SKM-1 treated with dmso at 0.1 percent for 144 hours (cell line): Measurements from ENCODE around the gene PGBD5.

ENCODE experiments used
- DNase-seq: peaks from one replicate; lab custom pipeline; 2025; ENCODE audit not compliant: unreplicated experiment; lab: John Stamatoyannopoulos, UW

PGBD5 gene

GRCh38 chr1:230351514-230351913, 74.6 kb downstream of the PGBD5 start:
- no peak for DNase-seq

- DNase-seq: no peak
Observed at GRCh38 chr1:230350208-230350921, 75.8 kb downstream of the PGBD5 start.

- no peak for DNase-seq
Observed at GRCh38 chr1:230349020-230349393, 77.1 kb downstream of the PGBD5 start.

- DNase-seq: no peak
Observed at GRCh38 chr1:230348386-230349019, 77.6 kb downstream of the PGBD5 start.

GRCh38 chr1:230347896-230348295, 78.2 kb downstream of the PGBD5 start:
- no peak for DNase-seq

GRCh38 chr1:230345139-230345885, 80.8 kb downstream of the PGBD5 start:
- no peak for DNase-seq

- DNase-seq: no peak
Observed at GRCh38 chr1:230342699-230343098, 83.4 kb downstream of the PGBD5 start.

- no peak for DNase-seq
Observed at GRCh38 chr1:230342019-230342418, 84.1 kb downstream of the PGBD5 start.

GRCh38 chr1:230341162-230341546, 85.0 kb downstream of the PGBD5 start:
- no peak for DNase-seq

GRCh38 chr1:230340526-230341161, 85.5 kb downstream of the PGBD5 start:
- DNase-seq: no peak

GRCh38 chr1:230339033-230339432, 87.1 kb downstream of the PGBD5 start:
- no peak for DNase-seq

GRCh38 chr1:230337266-230337665, 88.9 kb downstream of the PGBD5 start:
- DNase-seq: no peak

GRCh38 chr1:230335861-230336522, 90.1 kb downstream of the PGBD5 start:
- DNase-seq: no peak

- DNase-seq: no peak
Observed at GRCh38 chr1:230334447-230334837, 91.7 kb downstream of the PGBD5 start.

- DNase-seq: no peak
Observed at GRCh38 chr1:230333590-230334446, 92.3 kb downstream of the PGBD5 start.

GRCh38 chr1:230332575-230333066, 93.5 kb downstream of the PGBD5 start:
- DNase-seq: no peak

GRCh38 chr1:230332061-230332460, 94.1 kb downstream of the PGBD5 start:
- no peak for DNase-seq

GRCh38 chr1:230330157-230330556, 96.0 kb downstream of the PGBD5 start:
- DNase-seq: no peak

- no peak for DNase-seq
Observed at GRCh38 chr1:230328342-230329015, 97.7 kb downstream of the PGBD5 start.

GRCh38 chr1:230327892-230328284, 98.2 kb downstream of the PGBD5 start:
- DNase-seq: no peak
